Forelimb muscle (tissue), 1 donor: ENCODE data around the gene PMM1. TPM values are rescaled to one million over a fixed set of nuclear protein-coding genes. Genes with fewer than 3 reads are reported as not detected.
"Not testable (repeated sequence)": the region's sequence is repeated elsewhere in the genome, so short reads cannot be mapped to it uniquely, and the experiment has no call there.

ENCODE experiments used
- DNase-seq: peaks from one replicate; pipeline ENCODE4 v3.0.0-alpha.2; 2013; ENCODE audit warnings: low read depth
- polyA plus RNA-seq: library from polyadenylated mRNA; unstranded; fragments of 120-200 nt; gene quantifications from one replicate; pipeline ENCODE4 v1.2.1, GENCODE V29; 2013; ENCODE audit not compliant: insufficient read length

PMM1 gene
- 23.2 TPM for polyA plus RNA-seq

DNA sequence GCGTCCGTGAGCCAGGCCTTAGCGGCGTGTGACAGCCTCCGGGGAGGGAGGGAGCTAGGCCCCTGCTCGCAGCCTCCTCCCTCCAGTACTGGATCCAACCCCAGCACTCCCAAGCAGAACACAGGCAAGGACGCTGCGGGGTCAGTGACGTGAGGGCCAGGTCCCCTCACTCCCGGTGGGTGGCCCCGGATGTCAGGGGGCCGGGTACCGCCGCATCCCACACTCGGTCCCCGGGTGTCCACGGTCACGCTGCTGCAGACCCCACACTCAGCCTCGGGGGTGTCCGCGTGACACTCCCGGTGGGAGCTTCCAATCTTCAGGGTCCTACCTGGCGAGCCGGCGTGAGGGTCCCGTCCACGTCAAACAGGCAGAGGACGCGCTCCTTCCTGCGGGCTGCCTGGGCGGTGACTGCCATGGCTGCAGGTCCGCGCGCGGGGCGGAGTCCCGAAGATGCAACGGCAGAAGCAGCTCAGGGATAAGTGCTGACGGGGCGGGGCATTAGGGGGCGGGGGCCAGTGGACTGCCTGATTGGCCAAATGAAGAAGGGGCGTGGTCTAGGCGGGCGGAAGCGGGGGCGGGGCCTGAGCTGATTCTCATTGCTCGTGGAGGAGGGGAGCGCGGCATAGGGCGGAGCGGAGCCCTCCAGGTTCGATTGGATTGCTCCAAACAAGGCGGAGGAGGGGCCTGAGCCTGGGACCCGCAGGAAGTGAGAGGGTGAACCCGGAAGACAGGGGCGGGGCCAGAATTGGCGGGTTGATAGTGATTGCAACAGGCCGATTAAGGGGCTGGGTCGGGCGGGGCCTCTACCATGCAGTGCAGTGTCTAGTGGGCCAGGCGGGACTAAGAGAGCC, at the start of gene PMM1:
PMM1 (minus strand) TSS at position 450 of the 851 bp plus-strand sequence; CDS start at position 415, 35 bp downstream.
- DNase-seq, result peak; percentile 96

DNA sequence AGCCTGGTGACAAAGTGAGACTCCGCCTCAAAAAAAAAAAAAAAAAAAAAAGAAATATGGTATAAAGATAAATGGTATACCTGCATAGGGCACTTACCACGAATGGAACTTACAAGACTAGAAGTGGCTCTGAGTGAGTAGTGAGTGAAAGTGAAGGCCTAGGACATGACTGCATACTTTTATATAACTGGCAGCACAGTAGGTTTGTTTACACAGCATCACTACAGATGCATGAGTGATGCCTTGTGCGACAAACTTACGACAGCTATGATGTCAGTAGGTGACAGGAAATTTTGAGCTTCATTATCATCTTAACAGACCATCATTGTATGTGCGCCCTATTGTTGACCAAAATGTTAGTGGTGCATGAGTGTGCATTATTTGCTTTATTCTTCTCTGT, 49.1 kb upstream of the PMM1 start:
- no peak for DNase-seq

- DNase-seq, result no peak
Observed at GRCh38 chr22:41638124-41638523, 48.5 kb upstream of the PMM1 start.

GRCh38 chr22:41637623-41638022, 48.0 kb upstream of the PMM1 start:
- DNase-seq, result not testable (repeated sequence)

DNA sequence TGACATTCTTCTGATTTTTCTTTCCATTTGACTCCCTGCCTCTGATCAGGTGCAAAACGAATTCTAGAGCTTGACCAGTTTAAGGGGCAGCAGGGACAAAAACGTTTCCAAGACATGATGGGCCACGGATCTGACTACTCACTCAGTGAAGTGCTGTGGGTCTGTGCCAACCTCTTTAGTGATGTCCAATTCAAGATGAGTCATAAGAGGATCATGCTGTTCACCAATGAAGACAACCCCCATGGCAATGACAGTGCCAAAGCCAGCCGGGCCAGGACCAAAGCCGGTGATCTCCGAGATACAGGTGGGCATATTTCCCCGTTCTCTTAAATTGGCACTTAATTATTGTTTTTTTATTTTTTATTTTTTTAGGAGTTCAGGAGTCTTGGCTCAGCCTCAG, 46.8 kb upstream of the PMM1 start:
- DNase-seq, result no peak

DNA sequence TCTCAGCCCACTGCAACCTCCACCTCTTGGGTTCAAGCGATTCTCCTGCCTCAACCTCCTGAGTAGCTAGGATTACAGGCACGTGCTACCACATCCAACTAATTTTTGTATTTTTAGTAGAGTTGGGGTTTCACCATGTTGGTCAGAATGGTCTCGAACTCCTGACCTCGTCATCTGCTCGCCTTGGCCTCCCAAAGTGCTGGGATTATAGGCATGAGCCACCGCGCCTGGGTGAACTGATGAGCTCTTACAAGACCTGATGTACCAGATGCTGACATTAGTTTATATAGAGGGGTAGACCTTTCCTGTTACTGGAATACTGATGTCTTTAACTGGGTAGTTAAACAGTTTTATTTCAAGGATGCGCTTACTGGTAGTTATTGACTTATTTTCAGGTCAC, 45.0 kb upstream of the PMM1 start:
- DNase-seq, result not testable (repeated sequence)

DNA sequence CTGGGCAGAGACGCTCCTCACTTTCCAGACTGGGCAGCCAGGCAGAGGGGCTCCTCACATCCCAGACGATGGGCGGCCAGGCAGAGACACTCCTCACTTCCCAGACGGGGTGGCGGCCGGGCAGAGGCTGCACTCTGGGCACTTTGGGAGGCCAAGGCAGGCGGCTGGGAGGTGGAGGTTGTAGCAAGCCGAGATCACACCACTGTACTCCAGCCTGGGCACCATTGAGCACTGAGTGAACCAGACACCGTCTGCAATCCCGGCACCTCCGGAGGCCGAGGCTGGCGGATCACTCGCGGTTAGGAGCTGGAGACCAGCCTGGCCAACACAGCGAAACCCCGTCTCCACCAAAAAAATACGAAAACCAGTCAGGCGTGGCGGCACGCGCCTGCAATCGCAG, 42.0 kb upstream of the PMM1 start:
- DNase-seq, result not testable (repeated sequence)

- not testable (repeated sequence) for DNase-seq
Observed at GRCh38 chr22:41631115-41631514, 41.5 kb upstream of the PMM1 start.

- no peak for DNase-seq
Observed at GRCh38 chr22:41625577-41625976, 35.9 kb upstream of the PMM1 start.

DNA sequence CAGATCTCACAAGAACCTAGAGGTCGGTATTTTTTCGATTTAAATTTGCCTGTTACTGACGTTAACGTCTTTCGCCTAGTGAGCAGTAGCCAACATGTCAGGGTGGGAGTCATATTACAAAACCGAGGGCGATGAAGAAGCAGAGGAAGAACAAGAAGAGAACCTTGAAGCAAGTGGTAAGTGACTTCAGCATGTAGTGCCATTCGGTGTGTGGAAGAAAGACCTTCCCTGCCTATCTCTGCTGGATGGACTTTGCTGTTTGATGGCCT, 32.2 kb upstream of the PMM1 start:
- no peak for DNase-seq

- peak; percentile 99 for DNase-seq
Observed at GRCh38 chr22:41621099-41621910, 31.7 kb upstream of the PMM1 start, which contains the start of gene XRCC6. Gene XRCC6 (plus strand): TSS chr22:41621295. CDS start chr22:41622005, 710 bp downstream.

DNA sequence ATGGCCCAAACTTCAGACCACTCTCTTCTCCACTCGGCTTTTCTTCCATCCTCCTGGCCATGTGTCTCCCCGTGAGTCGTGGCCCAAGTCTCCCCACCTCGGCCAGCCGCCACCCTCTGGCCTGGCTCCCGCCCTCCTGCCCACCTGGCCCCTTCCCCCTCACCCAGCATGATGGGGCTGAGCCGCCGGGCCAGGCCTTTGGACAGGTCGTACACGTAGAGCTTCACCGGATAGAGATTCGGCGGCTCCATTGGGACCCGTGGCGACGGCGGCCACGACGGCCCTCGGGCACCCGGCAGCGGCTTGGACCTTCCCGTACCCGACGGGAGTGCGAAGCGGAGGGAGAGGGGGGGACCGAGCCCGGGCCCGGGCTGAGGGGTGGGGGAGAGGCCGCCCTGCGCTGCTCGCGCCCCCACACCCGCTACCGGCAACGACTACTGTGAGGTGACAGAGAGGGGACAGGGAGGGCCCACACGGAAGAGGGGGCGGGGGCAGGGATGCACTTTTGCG, 31.0 kb upstream of the PMM1 start, which contains the start of gene DESI1:
DESI1 (minus strand) TSS at position 455 of the 510 bp plus-strand sequence; CDS start at position 251, 204 bp downstream.
- DNase-seq, result no peak

DNA sequence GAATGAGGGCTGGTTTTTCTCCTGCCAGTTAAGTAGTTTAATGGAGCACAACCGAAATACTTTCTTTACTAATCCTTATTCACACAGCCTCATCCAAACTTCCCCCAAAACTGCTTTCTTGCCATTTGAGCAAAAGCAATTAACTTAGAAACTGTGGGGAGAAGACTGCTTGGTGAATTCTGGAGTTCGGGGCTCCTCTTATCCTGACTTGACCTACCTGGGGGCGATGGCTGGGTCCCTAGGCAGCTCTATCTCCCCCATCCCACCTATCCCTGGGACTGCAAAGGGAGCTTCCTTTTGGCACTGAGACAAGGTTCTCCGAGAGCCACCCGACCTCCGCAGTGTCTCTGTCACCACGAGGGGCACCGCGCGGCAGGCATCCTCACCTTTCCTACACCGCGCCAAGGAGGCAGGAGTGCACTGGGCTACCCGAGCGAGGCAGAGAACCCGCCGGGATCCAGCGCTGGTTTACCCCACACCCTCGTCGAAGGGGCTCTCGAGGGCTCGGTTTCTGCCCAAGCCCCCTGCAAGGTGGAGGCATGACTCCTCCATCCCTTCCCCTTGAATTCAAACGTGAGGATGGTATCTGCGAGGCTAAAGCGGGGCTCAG, 30.4 kb upstream of the PMM1 start:
- DNase-seq, result no peak

- DNase-seq, result no peak
Observed at GRCh38 chr22:41613456-41613855, 23.8 kb upstream of the PMM1 start.

DNA sequence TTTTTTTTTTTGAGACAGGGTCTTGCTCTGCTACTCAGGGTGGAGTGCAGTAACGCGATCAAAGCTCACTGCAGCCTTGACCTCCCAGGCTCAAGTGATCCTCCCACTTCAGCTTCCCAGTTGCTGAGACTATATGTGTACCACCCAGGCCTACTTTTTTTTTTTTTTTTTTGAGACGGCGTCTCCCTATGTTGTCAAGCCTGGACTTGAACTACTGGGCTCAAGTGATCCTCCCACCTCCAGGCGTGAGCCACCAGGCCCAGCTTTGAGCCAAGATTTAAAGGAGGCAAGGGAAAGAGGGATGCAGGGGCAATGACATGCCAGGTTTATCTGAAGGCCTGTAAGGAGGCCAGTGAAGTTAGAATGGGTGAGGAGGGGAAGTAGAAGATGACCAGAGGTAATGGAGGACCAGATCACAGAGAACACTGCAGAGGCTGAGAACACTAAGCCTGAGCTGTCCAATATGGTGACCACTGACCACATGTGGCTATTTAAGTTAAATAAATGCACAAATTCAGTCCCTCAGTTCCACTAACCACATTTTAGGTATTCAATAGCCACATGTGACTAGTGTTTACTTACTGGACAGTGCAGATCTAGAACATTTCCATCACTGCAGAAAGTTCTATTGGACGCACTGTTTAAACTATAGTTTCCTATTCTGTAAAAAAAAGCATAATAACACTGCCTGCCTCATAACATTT, 23.1 kb upstream of the PMM1 start:
- no peak for DNase-seq

GRCh38 chr22:41608386-41608785, 18.7 kb upstream of the PMM1 start:
- no peak for DNase-seq

DNA sequence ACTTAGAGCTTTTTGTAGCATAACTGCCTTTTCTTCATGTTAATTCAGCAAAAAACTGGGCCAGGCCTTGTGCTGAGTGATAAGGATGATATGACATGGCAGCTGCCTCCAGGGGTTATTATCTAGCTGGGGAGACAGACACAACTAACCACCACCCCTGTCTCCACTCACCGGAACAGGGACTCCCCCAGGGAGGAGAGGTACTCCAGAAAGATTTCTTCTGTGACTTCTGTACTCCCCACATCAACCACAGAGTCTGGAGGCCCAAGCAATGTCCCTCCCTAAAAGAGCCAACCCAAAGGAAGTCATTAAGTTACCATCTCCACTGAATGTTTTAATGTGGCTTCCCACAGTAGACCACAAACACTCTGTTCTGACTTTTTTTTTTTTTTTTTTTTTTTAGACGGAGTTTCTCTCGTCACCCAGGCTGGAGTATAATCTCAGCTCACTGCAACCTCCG, 14.3 kb upstream of the PMM1 start:
- no peak for DNase-seq

DNA sequence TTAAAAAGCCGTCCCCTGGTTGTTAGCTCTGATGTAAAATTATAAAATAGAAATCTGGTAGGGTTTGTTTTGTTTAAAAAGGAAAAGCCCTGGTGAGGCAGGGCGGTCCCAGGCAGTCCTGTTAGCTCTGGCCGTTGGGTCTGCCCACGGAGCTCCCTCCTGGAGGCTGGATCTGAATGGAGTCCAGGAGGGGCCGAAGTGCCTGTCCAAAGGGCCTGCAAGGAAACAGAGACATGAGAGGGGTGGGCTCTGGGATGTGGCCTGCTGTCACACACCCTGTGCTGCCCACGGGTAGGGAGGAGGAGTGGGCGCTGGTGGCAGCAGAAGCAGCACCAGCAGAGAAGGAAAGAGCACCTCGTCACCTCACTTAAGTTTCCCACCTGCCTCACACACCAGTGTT, 11.3 kb upstream of the PMM1 start:
- no peak for DNase-seq

DNA sequence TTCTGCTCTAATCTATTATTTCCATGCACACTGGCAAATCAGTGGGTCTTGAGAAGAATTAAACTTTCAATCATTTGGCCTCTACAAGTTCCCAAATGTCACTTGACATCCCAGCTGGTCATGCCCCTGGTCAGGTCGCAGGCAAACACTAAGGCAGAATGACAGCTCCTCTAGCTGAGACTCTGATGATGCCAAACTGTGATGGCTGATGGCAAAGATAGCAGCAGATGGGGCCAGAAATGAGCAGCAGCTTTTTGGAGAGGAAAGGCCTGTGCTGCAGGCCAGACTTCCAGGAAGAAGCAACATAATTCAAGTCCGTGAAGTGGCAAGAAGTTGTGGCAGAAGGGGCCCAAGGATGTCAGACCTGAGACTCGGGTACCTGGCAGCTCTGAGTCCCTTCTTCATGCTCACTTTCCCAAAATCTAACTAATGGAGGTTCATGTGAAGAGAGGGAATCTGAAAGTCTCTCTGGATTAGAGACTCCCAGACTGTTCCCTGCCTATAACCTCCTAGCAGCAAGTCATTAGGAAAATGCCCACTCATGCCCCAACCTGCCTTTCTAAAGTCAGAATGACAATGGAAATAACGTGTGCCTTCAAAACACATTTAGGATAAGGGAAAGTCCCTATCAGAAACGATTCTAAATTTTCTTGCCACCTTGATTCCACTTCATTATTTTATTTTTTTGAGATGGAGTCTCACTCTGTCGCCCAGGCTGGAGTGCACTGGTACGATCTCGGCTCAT, 9.4 kb upstream of the PMM1 start:
- no peak for DNase-seq

DNA sequence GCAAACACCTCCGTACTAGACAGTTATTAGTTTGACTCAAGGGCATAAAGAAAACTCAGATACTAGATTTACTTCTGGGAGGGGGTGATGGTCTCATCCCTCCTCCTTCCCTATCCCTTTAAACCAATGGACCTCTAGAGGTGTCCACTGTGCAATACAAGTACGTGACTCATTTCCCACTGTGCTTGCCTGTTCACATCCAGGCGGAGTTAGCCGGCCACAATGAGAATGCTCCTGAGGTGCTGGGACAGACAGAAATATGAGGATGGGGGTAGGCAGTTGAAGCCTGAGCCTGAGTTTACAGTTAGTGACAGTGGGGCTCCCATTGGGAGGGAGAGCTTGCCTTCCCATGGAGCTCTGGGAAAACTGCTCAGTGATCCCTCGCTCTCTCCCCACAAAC, 8.4 kb upstream of the PMM1 start:
- no peak for DNase-seq

- DNase-seq, result no peak
Observed at GRCh38 chr22:41597635-41597953, 8.0 kb upstream of the PMM1 start.
